ENCODE data around the gene PRDX5.
A peak's percentile ranks its signal among the peaks of the same experiment; 100 is the strongest.

DNA sequence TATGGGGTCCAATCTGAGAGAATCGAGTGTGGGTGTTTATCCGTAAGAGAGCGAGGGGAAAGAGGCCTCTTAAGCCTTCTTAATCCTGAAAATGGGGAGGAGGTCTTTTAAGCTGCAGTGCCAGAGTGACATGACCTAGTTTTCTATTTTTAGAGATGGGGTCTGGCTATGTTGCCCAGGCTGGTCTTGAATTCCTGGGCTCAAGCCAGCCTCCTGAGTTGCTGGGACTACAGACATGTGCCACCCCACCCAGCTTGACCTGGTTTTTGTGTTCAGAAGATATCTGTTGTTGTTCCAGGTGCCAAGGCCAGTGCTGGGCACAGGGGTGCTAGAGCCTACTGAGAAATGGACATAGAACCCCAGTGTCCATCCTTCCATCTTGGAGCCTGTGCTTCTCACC is 34.8 kb upstream of the PRDX5 start:
- TF ChIP-seq, protein P1, sequence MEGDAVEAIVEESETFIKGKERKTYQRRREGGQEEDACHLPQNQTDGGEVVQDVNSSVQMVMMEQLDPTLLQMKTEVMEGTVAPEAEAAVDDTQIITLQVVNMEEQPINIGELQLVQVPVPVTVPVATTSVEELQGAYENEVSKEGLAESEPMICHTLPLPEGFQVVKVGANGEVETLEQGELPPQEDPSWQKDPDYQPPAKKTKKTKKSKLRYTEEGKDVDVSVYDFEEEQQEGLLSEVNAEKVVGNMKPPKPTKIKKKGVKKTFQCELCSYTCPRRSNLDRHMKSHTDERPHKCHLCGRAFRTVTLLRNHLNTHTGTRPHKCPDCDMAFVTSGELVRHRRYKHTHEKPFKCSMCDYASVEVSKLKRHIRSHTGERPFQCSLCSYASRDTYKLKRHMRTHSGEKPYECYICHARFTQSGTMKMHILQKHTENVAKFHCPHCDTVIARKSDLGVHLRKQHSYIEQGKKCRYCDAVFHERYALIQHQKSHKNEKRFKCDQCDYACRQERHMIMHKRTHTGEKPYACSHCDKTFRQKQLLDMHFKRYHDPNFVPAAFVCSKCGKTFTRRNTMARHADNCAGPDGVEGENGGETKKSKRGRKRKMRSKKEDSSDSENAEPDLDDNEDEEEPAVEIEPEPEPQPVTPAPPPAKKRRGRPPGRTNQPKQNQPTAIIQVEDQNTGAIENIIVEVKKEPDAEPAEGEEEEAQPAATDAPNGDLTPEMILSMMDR (IDR thresholded peaks at IDR 0.05): no peak
- TF ChIP-seq RORB (CRISPR knock-in tag; IDR thresholded peaks at IDR 0.05): no peak
- TF ChIP-seq, protein P2, sequence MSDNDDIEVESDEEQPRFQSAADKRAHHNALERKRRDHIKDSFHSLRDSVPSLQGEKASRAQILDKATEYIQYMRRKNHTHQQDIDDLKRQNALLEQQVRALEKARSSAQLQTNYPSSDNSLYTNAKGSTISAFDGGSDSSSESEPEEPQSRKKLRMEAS (CRISPR knock-in tag; IDR thresholded peaks at IDR 0.05): no peak
- TF ChIP-seq, protein P3, sequence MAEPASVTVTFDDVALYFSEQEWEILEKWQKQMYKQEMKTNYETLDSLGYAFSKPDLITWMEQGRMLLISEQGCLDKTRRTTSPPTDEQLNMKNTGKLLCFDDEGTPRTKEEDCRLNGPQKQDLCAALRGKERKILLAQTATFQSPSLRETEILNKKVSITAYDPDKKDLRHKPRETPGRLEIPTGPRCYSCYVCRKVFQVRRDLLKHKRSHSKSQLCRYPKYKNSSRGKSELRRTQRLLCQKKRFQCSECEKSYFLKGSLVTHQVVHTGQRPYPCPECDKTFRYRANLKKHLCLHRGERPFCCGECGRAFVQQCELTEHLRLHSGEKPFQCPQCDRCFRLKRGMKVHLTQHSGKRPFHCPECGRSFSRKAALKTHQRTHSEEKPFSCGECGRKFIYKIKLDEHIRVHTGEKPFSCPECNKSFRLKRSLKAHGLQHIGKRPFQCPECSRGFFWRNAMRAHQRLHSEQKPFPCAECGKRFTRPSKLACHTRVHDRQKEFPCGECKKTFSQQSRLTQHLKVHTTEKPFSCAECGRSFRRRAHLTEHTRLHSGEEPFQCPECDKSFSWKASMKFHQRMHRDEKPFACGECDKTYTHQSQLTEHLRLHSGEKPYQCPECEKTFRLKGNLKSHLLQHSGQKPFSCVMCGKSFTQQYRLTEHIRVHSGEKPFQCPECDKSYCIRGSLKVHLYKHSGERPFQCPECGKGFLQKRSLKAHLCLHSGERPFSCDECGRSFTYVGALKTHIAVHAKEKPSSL (CRISPR knock-in tag; conservative IDR thresholded peaks at IDR 0.05): no peak
- TF ChIP-seq ZNF121 (CRISPR knock-in tag; IDR thresholded peaks at IDR 0.05): peak; percentile 9; the same call in 1 of the 2 replicates
- TF ChIP-seq, protein P4, sequence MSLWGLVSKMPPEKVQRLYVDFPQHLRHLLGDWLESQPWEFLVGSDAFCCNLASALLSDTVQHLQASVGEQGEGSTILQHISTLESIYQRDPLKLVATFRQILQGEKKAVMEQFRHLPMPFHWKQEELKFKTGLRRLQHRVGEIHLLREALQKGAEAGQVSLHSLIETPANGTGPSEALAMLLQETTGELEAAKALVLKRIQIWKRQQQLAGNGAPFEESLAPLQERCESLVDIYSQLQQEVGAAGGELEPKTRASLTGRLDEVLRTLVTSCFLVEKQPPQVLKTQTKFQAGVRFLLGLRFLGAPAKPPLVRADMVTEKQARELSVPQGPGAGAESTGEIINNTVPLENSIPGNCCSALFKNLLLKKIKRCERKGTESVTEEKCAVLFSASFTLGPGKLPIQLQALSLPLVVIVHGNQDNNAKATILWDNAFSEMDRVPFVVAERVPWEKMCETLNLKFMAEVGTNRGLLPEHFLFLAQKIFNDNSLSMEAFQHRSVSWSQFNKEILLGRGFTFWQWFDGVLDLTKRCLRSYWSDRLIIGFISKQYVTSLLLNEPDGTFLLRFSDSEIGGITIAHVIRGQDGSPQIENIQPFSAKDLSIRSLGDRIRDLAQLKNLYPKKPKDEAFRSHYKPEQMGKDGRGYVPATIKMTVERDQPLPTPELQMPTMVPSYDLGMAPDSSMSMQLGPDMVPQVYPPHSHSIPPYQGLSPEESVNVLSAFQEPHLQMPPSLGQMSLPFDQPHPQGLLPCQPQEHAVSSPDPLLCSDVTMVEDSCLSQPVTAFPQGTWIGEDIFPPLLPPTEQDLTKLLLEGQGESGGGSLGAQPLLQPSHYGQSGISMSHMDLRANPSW (CRISPR knock-in tag; conservative IDR thresholded peaks at IDR 0.05; ENCODE audit: low read depth): no peak
- TF ChIP-seq IRF2 (CRISPR knock-in tag; IDR thresholded peaks at IDR 0.05; ENCODE audit: borderline replicate concordance, low read depth): no peak
- TF ChIP-seq, protein P5, sequence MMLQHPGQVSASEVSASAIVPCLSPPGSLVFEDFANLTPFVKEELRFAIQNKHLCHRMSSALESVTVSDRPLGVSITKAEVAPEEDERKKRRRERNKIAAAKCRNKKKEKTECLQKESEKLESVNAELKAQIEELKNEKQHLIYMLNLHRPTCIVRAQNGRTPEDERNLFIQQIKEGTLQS (CRISPR knock-in tag; conservative IDR thresholded peaks at IDR 0.05): no peak
- TF ChIP-seq, protein P6, sequence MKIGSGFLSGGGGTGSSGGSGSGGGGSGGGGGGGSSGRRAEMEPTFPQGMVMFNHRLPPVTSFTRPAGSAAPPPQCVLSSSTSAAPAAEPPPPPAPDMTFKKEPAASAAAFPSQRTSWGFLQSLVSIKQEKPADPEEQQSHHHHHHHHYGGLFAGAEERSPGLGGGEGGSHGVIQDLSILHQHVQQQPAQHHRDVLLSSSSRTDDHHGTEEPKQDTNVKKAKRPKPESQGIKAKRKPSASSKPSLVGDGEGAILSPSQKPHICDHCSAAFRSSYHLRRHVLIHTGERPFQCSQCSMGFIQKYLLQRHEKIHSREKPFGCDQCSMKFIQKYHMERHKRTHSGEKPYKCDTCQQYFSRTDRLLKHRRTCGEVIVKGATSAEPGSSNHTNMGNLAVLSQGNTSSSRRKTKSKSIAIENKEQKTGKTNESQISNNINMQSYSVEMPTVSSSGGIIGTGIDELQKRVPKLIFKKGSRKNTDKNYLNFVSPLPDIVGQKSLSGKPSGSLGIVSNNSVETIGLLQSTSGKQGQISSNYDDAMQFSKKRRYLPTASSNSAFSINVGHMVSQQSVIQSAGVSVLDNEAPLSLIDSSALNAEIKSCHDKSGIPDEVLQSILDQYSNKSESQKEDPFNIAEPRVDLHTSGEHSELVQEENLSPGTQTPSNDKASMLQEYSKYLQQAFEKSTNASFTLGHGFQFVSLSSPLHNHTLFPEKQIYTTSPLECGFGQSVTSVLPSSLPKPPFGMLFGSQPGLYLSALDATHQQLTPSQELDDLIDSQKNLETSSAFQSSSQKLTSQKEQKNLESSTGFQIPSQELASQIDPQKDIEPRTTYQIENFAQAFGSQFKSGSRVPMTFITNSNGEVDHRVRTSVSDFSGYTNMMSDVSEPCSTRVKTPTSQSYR (CRISPR knock-in tag; IDR thresholded peaks at IDR 0.05): no peak
- no peak for TF ChIP-seq NFE2L1 (CRISPR knock-in tag; IDR thresholded peaks at IDR 0.05)
- TF ChIP-seq TEAD4 (CRISPR knock-in tag; IDR thresholded peaks at IDR 0.05): no peak
- TF ChIP-seq, protein P7, sequence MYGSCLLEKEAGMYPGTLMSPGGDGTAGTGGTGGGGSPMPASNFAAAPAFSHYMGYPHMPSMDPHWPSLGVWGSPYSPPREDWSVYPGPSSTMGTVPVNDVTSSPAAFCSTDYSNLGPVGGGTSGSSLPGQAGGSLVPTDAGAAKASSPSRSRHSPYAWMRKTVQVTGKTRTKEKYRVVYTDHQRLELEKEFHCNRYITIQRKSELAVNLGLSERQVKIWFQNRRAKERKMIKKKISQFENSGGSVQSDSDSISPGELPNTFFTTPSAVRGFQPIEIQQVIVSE (CRISPR knock-in tag; IDR thresholded peaks at IDR 0.05; ENCODE audit: borderline replicate concordance): no peak
- TF ChIP-seq, protein P8, sequence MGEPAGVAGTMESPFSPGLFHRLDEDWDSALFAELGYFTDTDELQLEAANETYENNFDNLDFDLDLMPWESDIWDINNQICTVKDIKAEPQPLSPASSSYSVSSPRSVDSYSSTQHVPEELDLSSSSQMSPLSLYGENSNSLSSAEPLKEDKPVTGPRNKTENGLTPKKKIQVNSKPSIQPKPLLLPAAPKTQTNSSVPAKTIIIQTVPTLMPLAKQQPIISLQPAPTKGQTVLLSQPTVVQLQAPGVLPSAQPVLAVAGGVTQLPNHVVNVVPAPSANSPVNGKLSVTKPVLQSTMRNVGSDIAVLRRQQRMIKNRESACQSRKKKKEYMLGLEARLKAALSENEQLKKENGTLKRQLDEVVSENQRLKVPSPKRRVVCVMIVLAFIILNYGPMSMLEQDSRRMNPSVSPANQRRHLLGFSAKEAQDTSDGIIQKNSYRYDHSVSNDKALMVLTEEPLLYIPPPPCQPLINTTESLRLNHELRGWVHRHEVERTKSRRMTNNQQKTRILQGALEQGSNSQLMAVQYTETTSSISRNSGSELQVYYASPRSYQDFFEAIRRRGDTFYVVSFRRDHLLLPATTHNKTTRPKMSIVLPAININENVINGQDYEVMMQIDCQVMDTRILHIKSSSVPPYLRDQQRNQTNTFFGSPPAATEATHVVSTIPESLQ (CRISPR knock-in tag; IDR thresholded peaks at IDR 0.05): no peak
